ENCODE data around the gene DIAPH2.

DNA sequence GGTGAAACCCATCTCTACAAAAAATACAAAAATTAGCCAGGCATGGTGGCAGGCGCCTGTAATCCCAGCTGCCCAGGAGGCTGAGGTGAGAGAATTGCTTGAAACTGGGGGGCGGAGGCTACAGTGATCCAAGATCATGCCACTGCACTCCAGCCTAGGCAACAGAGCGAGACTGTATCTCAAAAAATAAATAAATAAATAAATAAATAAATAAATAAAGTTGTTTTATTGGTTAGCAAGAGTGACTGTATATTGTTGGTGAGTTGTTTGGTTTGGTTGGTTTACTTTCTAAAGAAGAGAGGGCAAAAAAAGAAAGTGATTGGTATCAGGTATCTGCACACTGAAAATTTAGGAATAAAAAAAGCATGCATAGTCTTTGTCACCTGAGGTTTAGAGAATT is 700.0 kb downstream of the DIAPH2 start:
- TF ChIP-seq CTCF (conservative IDR thresholded peaks at IDR 0.05 in 1 of 2, IDR thresholded peaks at IDR 0.05 in 1 of 2; ENCODE audit: low read depth in 1 of 2, low read length in 2 of 2) (no peak), EZH2 (IDR thresholded peaks at IDR 0.05; ENCODE audit: low read length, missing control alignments) (no peak)

All from fibroblast of lung (primary cell).